Measurements from ENCODE around the gene DLEU7.

DNA sequence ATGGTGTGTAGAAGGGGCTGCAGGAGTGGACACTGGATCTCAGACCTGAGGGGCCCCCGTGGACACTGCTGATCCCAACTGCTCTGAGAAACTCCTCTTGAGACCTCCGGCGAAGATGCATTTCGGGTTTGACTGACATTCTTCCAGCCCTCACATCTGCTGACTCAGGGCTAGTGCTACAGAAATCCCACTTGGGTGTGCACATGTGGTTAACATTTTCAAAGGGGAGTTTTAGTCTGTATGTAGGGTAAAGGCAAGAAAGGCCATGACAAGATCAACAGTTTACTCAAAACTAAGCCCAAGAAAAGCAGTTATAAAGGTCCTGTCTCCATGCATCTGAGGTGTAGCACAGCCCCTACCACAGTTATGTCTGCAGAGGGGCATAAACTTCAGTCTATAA is 31.2 kb downstream of the DLEU7 start:
- TF ChIP-seq, protein P1, sequence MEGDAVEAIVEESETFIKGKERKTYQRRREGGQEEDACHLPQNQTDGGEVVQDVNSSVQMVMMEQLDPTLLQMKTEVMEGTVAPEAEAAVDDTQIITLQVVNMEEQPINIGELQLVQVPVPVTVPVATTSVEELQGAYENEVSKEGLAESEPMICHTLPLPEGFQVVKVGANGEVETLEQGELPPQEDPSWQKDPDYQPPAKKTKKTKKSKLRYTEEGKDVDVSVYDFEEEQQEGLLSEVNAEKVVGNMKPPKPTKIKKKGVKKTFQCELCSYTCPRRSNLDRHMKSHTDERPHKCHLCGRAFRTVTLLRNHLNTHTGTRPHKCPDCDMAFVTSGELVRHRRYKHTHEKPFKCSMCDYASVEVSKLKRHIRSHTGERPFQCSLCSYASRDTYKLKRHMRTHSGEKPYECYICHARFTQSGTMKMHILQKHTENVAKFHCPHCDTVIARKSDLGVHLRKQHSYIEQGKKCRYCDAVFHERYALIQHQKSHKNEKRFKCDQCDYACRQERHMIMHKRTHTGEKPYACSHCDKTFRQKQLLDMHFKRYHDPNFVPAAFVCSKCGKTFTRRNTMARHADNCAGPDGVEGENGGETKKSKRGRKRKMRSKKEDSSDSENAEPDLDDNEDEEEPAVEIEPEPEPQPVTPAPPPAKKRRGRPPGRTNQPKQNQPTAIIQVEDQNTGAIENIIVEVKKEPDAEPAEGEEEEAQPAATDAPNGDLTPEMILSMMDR (IDR thresholded peaks at IDR 0.05): no peak
- TF ChIP-seq POLR2A (IDR thresholded peaks at IDR 0.05) (no peak), POLR2AphosphoS5 (IDR thresholded peaks at IDR 0.05) (no peak)
